RWPE1 (cell line): ENCODE results near the gene PHKG2.
"Not testable (repeated sequence)": the region's sequence is repeated elsewhere in the genome, so short reads cannot be mapped to it uniquely, and the experiment has no call there.

Experiments used
- CTCF ChIA-PET: fragments of 350-600 bp; sonication (Branson Sonifier 250); formaldehyde crosslinking; extraction: SDS; loops from one replicate; lab custom pipeline; 2021; lab: Yijun Ruan, JAX
- POLR2A ChIA-PET: fragments of 400-600 bp; formaldehyde crosslinking; extraction: SDS; loops from one replicate; lab custom pipeline; 2020; ENCODE audit warnings: antibody characterized with exemption; ENCODE audit not compliant: low non-redundant PET; lab: Yijun Ruan, JAX
- DNase-seq: peaks from one replicate; pipeline ENCODE4 v3.0.0; 2012; ENCODE audit warnings: low spot score
- H3K27ac ChIP-seq: fragments of 450-650 bp; 2 replicates; pipeline ENCODE4 v1.5.1; 2017
- CTCF ChIP-seq: fragments of 450-650 bp; conservative IDR thresholded peaks from 2 replicates; pipeline ENCODE4 v1.5.1; 2017; ENCODE audit warnings: low read depth, mild to moderate bottlenecking

Gene PHKG2

GRCh38 chr16:30747799-30748633, at the start of gene PHKG2:
TSS of gene PHKG2 (plus strand) at chr16:30748425. CDS start at chr16:30748821, 396 bp downstream.
- peak within 1 kb of the TSS; percentile 94 for H3K27ac ChIP-seq
- ChIA-PET POLR2A (interaction anchor here (0.5 to 0.7 kb wide), 3 partner anchors 13 to 46 kb away, joined by 3 to 4 read pairs (median 3); no protein-coding TSS in a partner anchor), CTCF (interaction anchor here (0.6 to 0.9 kb wide), 3 partner anchors 45 to 950 kb away, joined by 3 read pairs; no protein-coding TSS in a partner anchor)
- no peak for TF ChIP-seq CTCF
- DNase-seq = peak; percentile 89

- peak within 1 kb of the TSS; percentile 97 for H3K27ac ChIP-seq
- ChIA-PET CTCF (no interaction called here), POLR2A (no interaction called here)
- no peak for TF ChIP-seq CTCF
- peak; percentile 95 for DNase-seq
Observed at GRCh38 chr16:30698816-30699614, 49.2 kb upstream of the PHKG2 start, which contains the start of gene SRCAP. TSS of gene SRCAP (plus strand) at chr16:30699171. CDS start at chr16:30700825, 1,654 bp downstream.

GRCh38 chr16:30699615-30700099, 48.6 kb upstream of the PHKG2 start:
- TF ChIP-seq CTCF = no peak
- peak overlapping the region; percentile 97 for H3K27ac ChIP-seq
- CTCF ChIA-PET = no interaction called here

GRCh38 chr16:30700491-30700890, 47.7 kb upstream of the PHKG2 start:
- ChIA-PET POLR2A (no interaction called here), CTCF (no interaction called here)
- H3K27ac ChIP-seq = no peak overlapping the region
- DNase-seq = no peak
- no peak for TF ChIP-seq CTCF

More at GRCh38 chr16:30699615-30700099, 48.6 kb upstream of the PHKG2 start:
- POLR2A ChIA-PET = no interaction called here
- no peak for DNase-seq

GRCh38 chr16:30700971-30701370, 47.3 kb upstream of the PHKG2 start:
- no peak for TF ChIP-seq CTCF
- CTCF ChIA-PET = no interaction called here
- POLR2A ChIA-PET = interaction anchor here (0.7 kb wide), 1 partner anchor 15 kb away, joined by 3 read pairs; no protein-coding TSS in a partner anchor
- DNase-seq = no peak
- H3K27ac ChIP-seq = no peak overlapping the region

GRCh38 chr16:30703071-30703470, 45.2 kb upstream of the PHKG2 start:
- POLR2A ChIA-PET = interaction anchor here (0.5 kb wide), 1 partner anchor 47 kb away, joined by 3 read pairs; no protein-coding TSS in a partner anchor
- not testable (repeated sequence) for H3K27ac ChIP-seq, DNase-seq
- CTCF ChIA-PET = interaction anchor here (0.6 to 0.7 kb wide), 2 partner anchors 45 to 54 kb away, joined by 3 read pairs; no protein-coding TSS in a partner anchor
